SK-N-SH (cell line): Measurements from ENCODE around the gene COPZ1. TPM values are rescaled to one million over a fixed set of nuclear protein-coding genes. Genes with fewer than 3 reads are reported as not detected.
A peak's percentile ranks its signal among the peaks of the same experiment; 100 is the strongest.

ENCODE experiments used
- CTCF ChIA-PET: fragments of 300-600, 350-600 bp; formaldehyde crosslinking; extraction: SDS; loops from one replicate; lab custom pipeline; 2021; lab: Yijun Ruan, JAX
- POLR2A ChIA-PET: fragments of 350-600 bp; sonication (Branson Sonifier 250); formaldehyde crosslinking; extraction: SDS; loops from one replicate; lab custom pipeline; 2020; ENCODE audit warnings: antibody characterized with exemption, inconsistent platforms; lab: Yijun Ruan, JAX
- DNase-seq: peaks from one replicate; pipeline ENCODE4 v3.0.0; 2012
- H2AFZ ChIP-seq: fragments of 200-600 bp; sonication (generic); 2 replicates; pipeline ENCODE4 v1.8.1; 2016; ENCODE audit warnings: antibody characterized with exemption, mild to moderate bottlenecking, low read depth
- H3F3A ChIP-seq: fragments of 200-600 bp; sonication (generic); replicated peaks from 2 replicates; pipeline ENCODE3; 2016; ENCODE audit warnings: antibody characterized with exemption, mild to moderate bottlenecking; ENCODE audit not compliant: insufficient read depth
- H3K27ac ChIP-seq, 2 experiments: fragments of 200-500 bp in 1 of 2; fragments of 200-600 bp in 1 of 2; sonication (Bioruptor generic) in 1 of 2; sonication (generic), shearing (Covaris generic) in 1 of 2; 2 replicates each; pipeline versions ENCODE4 v1.5.1 to v1.6.1; 2014 to 2016; ENCODE audit warnings: low read depth in 2 of 2, inconsistent platforms in 1 of 2, low read length in 1 of 2, mild to moderate bottlenecking in 1 of 2, mixed read lengths in 1 of 2
- H3K27me3 ChIP-seq: fragments of 200-600 bp; sonication (generic), shearing (Covaris generic); 2 replicates; pipeline ENCODE4 v1.6.1; 2016; ENCODE audit warnings: mixed run types; ENCODE audit not compliant: insufficient read depth
- H3K36me3 ChIP-seq, 2 experiments: fragments of 200-500 bp in 1 of 2; fragments of 200-600 bp in 1 of 2; sonication (Bioruptor generic) in 1 of 2; sonication (generic) in 1 of 2; replicated peaks in 1 of 2; 2 replicates each; pipeline versions ENCODE3 to v1.5.1; 2014 to 2016; ENCODE audit warnings: low read length in 1 of 2, mild to moderate bottlenecking in 1 of 2; ENCODE audit not compliant: insufficient read depth in 2 of 2, control insufficient read depth in 1 of 2
- H3K4me1 ChIP-seq, 2 experiments: fragments of 200-500 bp in 1 of 2; fragments of 200-600 bp in 1 of 2; sonication (Bioruptor generic) in 1 of 2; sonication (generic), shearing (Covaris generic) in 1 of 2; 2 replicates each; pipeline versions ENCODE4 v1.5.1 to v1.6.1; 2014 to 2016; ENCODE audit warnings: low read depth in 1 of 2, low read length in 1 of 2, mixed run types in 1 of 2; ENCODE audit not compliant: insufficient read depth in 2 of 2, control insufficient read depth in 1 of 2
- H3K4me2 ChIP-seq: fragments of 200-600 bp; sonication (generic), shearing (Covaris generic); 2 replicates; pipeline ENCODE4 v1.6.1; 2017; ENCODE audit warnings: mixed run types
- H3K4me3 ChIP-seq, 2 experiments: fragments of 200-500 bp in 1 of 2; fragments of 200-600 bp in 1 of 2; sonication (Bioruptor generic) in 1 of 2; sonication (generic), shearing (Covaris generic) in 1 of 2; 2 replicates each; pipeline versions ENCODE4 v1.5.1 to v1.8.1; 2014 to 2016; ENCODE audit warnings: low read depth in 2 of 2, inconsistent platforms in 1 of 2, low read length in 1 of 2, mild to moderate bottlenecking in 1 of 2, mixed read lengths in 1 of 2, moderate library complexity in 1 of 2
- H3K79me2 ChIP-seq: fragments of 200-600 bp; sonication (generic); 2 replicates; pipeline ENCODE4 v1.8.1; 2017; ENCODE audit warnings: mild to moderate bottlenecking; ENCODE audit not compliant: insufficient read depth
- H3K9ac ChIP-seq: fragments of 200-600 bp; sonication (generic); 2 replicates; pipeline ENCODE4 v1.6.1; 2017; ENCODE audit warnings: mixed run types
- H3K9me2 ChIP-seq: fragments of 200-600 bp; sonication (generic); 2 replicates; pipeline ENCODE4 v1.6.1; 2017; ENCODE audit warnings: mixed run types
- H3K9me3 ChIP-seq: fragments of 200-600 bp; sonication (generic); 2 replicates; pipeline ENCODE4 v1.6.1; 2017; ENCODE audit warnings: mixed run types, mild to moderate bottlenecking, moderate library complexity
- H4K20me1 ChIP-seq: fragments of 200-600 bp; sonication (generic); 2 replicates; pipeline ENCODE4 v1.6.1; 2017; ENCODE audit warnings: mild to moderate bottlenecking, mixed run types; ENCODE audit not compliant: insufficient read depth
- CTCF ChIP-seq: fragments of 200-600 bp; sonication (generic); IDR thresholded peaks from 2 replicates; pipeline ENCODE4 v1.6.1; 2017; ENCODE audit warnings: antibody characterized with exemption, mild to moderate bottlenecking, moderate library complexity
- FOSL2 ChIP-seq: IDR thresholded peaks from 2 replicates; pipeline ENCODE4 v1.4.0; 2012; ENCODE audit warnings: low read depth, mild to moderate bottlenecking, moderate library complexity, borderline replicate concordance
- GABPA ChIP-seq: IDR thresholded peaks from 2 replicates; pipeline ENCODE4 v1.4.0; 2012; ENCODE audit warnings: low read depth, mild to moderate bottlenecking
- IRF3 ChIP-seq: fragments of 150-350 bp; IDR thresholded peaks from 2 replicates; pipeline ENCODE4 v1.6.1; 2016; ENCODE audit warnings: mild to moderate bottlenecking, low read depth, low read length
- JUND ChIP-seq: IDR thresholded peaks from 2 replicates; pipeline ENCODE4 v1.4.0; 2012
- RAD21 ChIP-seq: IDR thresholded peaks from 2 replicates; pipeline ENCODE4 v1.6.1; 2012; ENCODE audit warnings: mild to moderate bottlenecking, low read length
- RCOR1 ChIP-seq: fragments of 150-350 bp; IDR thresholded peaks from 2 replicates; pipeline ENCODE4 v1.6.1; 2017; ENCODE audit warnings: antibody characterized with exemption, low read length
- RFX5 ChIP-seq: IDR thresholded peaks from 2 replicates; pipeline ENCODE4 v1.6.1; 2012; ENCODE audit warnings: mild to moderate bottlenecking, improper control_type of control experiment, low read length
- SMC3 ChIP-seq: IDR thresholded peaks from 2 replicates; pipeline ENCODE4 v1.6.1; 2012; ENCODE audit warnings: low read depth, low read length, improper control_type of control experiment
- YY1 ChIP-seq: IDR thresholded peaks from 2 replicates; pipeline ENCODE4 v1.4.0; 2012; ENCODE audit warnings: low read depth, mild to moderate bottlenecking
- WGBS: methylation state at CpG from one replicate; pipeline ENCODE4 v1.1.6; 2017; ENCODE audit warnings: low lambda C conversion rate; 5-methylcytosine and 5-hydroxymethylcytosine counted together
- polyA plus RNA-seq, 3 experiments: library from polyadenylated mRNA; depleted of rRNA; stranded (reverse); fragments of >200 nt; gene quantifications; 2 replicates each; pipeline ENCODE4 v1.2.3, GENCODE V29; 2012
- TF ChIP-seq, protein P1 (sequence below): IDR thresholded peaks from 2 replicates; pipeline ENCODE4 v1.4.0; 2012; ENCODE audit warnings: low read depth
- TF ChIP-seq, protein P2 (sequence below): IDR thresholded peaks from 2 replicates; pipeline ENCODE4 v1.6.1; 2012; ENCODE audit warnings: mild to moderate bottlenecking, low read depth, low read length, moderate library complexity

The COPZ1 gene
- polyA plus RNA-seq, 1 of the 3 experiments (the other 2 are of a cell fraction) = 111 TPM

DNA sequence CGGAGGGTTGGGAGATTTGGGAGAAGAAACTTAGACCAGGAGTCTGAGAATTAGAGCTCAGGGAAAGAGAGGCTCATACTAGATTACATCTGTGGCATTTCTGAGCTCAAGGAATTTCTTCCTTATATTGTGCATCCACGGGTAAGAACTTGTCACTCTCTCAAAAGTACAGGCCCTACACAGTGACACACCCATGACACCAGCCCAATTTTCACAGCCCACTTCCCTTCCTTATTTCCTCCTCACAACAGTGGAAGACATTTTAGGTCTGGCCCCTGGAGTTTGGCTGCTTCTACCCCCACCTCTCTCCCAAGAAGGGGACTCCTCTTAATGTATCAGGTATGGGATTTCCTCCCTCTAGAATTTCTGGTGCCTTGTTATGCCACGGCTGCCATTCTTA is 68.8 kb downstream of the COPZ1 start:
- ChIA-PET CTCF (interaction anchor here (0.9 to 3.3 kb wide), 11 partner anchors 10 to 394 kb away, joined by 3 to 37 read pairs (median 4); partner anchors contain the start of gene HOXC9), POLR2A (no interaction called here)
- Histone ChIP-seq H3K79me2 (no peaks in the 10 kb centered on the region), H3K27ac (no peak overlapping the region), H4K20me1 (no peaks in the 10 kb centered on the region), H3K4me3 (no peak overlapping the region), H2AFZ (no peak overlapping the region), H3K27me3 (no peaks in the 10 kb centered on the region), H3K9me2 (no peaks in the 10 kb centered on the region), H3K9me3 (no peaks in the 10 kb centered on the region), H3F3A (no peaks in the 10 kb centered on the region), H3K36me3 (peaks cover 19 to 28% of the 10 kb centered on the region in 2 experiments), H3K4me1 (peaks cover 0 to 10% of the 10 kb centered on the region in 2 experiments; a peak in 1 of 4 replicates), H3K9ac (no peak overlapping the region), H3K4me2 (no peak overlapping the region)
- WGBS = 74% methylated on average over 3 of the region's 3 CpGs
- TF ChIP-seq FOSL2 (no peak), JUND (no peak), SMC3 (no peak), GABPA (no peak), RFX5 (no peak), IRF3 (no peak)
- TF ChIP-seq, protein P1, sequence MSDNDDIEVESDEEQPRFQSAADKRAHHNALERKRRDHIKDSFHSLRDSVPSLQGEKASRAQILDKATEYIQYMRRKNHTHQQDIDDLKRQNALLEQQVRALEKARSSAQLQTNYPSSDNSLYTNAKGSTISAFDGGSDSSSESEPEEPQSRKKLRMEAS = no peak
- DNase-seq = no peak

- Histone ChIP-seq H3K79me2 (no peaks in the 10 kb centered on the region), H3K9me3 (no peaks in the 10 kb centered on the region), H3K27me3 (no peaks in the 10 kb centered on the region), H3F3A (peaks cover 1% of the 10 kb centered on the region), H3K27ac (no peak overlapping the region), H3K9me2 (no peaks in the 10 kb centered on the region), H3K36me3 (peaks cover 19 to 33% of the 10 kb centered on the region in 2 experiments)
- 28% methylated on average over 4 of the region's 4 CpGs for WGBS
- peak; percentile 57 for DNase-seq
- CTCF ChIA-PET = interaction anchor here (1.0 to 3.3 kb wide), 8 partner anchors 10 to 45 kb away, joined by 3 to 37 read pairs (median 6); no protein-coding TSS in a partner anchor
- TF ChIP-seq, protein P2, sequence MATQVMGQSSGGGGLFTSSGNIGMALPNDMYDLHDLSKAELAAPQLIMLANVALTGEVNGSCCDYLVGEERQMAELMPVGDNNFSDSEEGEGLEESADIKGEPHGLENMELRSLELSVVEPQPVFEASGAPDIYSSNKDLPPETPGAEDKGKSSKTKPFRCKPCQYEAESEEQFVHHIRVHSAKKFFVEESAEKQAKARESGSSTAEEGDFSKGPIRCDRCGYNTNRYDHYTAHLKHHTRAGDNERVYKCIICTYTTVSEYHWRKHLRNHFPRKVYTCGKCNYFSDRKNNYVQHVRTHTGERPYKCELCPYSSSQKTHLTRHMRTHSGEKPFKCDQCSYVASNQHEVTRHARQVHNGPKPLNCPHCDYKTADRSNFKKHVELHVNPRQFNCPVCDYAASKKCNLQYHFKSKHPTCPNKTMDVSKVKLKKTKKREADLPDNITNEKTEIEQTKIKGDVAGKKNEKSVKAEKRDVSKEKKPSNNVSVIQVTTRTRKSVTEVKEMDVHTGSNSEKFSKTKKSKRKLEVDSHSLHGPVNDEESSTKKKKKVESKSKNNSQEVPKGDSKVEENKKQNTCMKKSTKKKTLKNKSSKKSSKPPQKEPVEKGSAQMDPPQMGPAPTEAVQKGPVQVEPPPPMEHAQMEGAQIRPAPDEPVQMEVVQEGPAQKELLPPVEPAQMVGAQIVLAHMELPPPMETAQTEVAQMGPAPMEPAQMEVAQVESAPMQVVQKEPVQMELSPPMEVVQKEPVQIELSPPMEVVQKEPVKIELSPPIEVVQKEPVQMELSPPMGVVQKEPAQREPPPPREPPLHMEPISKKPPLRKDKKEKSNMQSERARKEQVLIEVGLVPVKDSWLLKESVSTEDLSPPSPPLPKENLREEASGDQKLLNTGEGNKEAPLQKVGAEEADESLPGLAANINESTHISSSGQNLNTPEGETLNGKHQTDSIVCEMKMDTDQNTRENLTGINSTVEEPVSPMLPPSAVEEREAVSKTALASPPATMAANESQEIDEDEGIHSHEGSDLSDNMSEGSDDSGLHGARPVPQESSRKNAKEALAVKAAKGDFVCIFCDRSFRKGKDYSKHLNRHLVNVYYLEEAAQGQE = no peak
- TF ChIP-seq CTCF (peak; percentile 83), SMC3 (peak; percentile 26; the same call in 1 of the 2 replicates), RCOR1 (no peak), RAD21 (peak; percentile 67), YY1 (no peak)
- TF ChIP-seq, all 33 proteins: peak for 3
- no peak overlapping the region for H3K9ac ChIP-seq
- H3K4me3 ChIP-seq = no peak overlapping the region
- POLR2A ChIA-PET = no interaction called here
- no peak overlapping the region for H2AFZ ChIP-seq
- H3K4me1 ChIP-seq = peaks cover 0 to 10% of the 10 kb centered on the region in 2 experiments; a peak in 1 of 4 replicates
- H3K4me2 ChIP-seq = no peak overlapping the region
- no peaks in the 10 kb centered on the region for H4K20me1 ChIP-seq
Observed at GRCh38 chr12:54394281-54394719, 69.4 kb downstream of the COPZ1 start.
